ENCODE measurements around the gene TNIP2. TPM values are rescaled to one million over a fixed set of nuclear protein-coding genes. Genes with fewer than 3 reads are reported as not detected.

TNIP2 gene
- total and polyA plus RNA-seq, 2 of the 13 experiments (the other 11 are each of a cell fraction or from before 2014, with no cell fraction given), result 25.6 to 38.0 TPM

DNA sequence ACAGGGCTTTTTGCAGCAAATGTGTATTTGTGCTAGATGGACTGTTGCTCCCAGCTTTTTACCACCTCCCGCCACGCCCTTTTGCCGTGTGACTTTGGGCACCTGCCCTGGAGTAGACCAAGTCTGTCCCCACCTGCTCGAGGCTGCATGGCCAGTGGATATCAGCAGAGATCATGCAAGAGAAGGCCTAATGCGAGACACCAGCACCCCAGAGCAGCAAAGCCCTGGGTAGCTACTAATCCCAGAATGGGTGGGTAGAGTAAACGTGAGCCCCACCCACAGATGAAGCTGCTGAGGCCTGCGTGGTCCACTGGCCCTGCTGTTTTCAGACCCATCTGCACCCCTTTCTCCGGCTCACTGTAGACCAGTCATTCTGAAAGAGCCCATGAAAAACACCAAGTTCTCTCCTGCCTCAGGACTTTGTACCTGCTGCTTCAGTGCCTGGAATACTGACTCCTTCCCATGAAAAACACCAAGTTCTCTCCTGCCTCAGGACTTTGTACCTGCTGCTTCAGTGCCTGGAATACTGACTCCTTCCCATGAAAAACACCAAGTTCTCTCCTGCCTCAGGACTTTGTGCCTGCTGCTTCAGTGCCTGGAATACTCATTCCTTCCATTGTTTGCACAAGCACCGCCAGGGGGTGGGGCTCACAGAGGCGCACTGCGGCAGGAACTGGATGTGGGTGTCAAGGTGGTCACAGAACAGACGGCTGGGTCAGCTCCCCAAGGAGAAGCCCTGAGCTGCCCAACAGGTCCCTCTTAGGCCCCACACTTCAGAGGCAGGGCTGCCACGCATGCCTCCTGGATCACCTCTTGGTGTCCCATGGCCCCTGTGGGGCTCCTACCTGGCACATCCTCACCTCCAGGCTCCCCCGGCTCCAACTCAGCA is 5.1 kb upstream of the TNIP2 start (continued):
- TF ChIP-seq, protein P1, sequence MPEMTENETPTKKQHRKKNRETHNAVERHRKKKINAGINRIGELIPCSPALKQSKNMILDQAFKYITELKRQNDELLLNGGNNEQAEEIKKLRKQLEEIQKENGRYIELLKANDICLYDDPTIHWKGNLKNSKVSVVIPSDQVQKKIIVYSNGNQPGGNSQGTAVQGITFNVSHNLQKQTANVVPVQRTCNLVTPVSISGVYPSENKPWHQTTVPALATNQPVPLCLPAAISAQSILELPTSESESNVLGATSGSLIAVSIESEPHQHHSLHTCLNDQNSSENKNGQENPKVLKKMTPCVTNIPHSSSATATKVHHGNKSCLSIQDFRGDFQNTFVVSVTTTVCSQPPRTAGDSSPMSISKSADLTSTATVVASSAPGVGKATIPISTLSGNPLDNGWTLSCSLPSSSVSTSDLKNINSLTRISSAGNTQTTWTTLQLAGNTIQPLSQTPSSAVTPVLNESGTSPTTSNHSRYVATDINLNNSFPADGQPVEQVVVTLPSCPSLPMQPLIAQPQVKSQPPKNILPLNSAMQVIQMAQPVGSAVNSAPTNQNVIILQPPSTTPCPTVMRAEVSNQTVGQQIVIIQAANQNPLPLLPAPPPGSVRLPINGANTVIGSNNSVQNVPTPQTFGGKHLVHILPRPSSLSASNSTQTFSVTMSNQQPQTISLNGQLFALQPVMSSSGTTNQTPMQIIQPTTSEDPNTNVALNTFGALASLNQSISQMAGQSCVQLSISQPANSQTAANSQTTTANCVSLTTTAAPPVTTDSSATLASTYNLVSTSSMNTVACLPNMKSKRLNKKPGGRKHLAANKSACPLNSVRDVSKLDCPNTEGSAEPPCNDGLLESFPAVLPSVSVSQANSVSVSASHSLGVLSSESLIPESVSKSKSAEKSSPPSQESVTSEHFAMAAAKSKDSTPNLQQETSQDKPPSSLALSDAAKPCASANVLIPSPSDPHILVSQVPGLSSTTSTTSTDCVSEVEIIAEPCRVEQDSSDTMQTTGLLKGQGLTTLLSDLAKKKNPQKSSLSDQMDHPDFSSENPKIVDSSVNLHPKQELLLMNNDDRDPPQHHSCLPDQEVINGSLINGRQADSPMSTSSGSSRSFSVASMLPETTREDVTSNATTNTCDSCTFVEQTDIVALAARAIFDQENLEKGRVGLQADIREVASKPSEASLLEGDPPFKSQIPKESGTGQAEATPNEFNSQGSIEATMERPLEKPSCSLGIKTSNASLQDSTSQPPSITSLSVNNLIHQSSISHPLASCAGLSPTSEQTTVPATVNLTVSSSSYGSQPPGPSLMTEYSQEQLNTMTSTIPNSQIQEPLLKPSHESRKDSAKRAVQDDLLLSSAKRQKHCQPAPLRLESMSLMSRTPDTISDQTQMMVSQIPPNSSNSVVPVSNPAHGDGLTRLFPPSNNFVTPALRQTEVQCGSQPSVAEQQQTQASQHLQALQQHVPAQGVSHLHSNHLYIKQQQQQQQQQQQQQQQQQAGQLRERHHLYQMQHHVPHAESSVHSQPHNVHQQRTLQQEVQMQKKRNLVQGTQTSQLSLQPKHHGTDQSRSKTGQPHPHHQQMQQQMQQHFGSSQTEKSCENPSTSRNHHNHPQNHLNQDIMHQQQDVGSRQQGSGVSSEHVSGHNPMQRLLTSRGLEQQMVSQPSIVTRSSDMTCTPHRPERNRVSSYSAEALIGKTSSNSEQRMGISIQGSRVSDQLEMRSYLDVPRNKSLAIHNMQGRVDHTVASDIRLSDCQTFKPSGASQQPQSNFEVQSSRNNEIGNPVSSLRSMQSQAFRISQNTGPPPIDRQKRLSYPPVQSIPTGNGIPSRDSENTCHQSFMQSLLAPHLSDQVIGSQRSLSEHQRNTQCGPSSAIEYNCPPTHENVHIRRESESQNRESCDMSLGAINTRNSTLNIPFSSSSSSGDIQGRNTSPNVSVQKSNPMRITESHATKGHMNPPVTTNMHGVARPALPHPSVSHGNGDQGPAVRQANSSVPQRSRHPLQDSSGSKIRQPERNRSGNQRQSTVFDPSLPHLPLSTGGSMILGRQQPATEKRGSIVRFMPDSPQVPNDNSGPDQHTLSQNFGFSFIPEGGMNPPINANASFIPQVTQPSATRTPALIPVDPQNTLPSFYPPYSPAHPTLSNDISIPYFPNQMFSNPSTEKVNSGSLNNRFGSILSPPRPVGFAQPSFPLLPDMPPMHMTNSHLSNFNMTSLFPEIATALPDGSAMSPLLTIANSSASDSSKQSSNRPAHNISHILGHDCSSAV (CRISPR knock-in tag; IDR thresholded peaks at IDR 0.05; ENCODE audit: borderline replicate concordance), result no peak
- TF ChIP-seq IRF2 (CRISPR knock-in tag; IDR thresholded peaks at IDR 0.05), result peak; percentile 49; the same call in 1 of the 2 replicates
- TF ChIP-seq ZNF232 (CRISPR knock-in tag; IDR thresholded peaks at IDR 0.05; ENCODE audit: borderline replicate concordance), result peak; percentile 40; the same call in 1 of the 2 replicates
- no peak for TF ChIP-seq PRDM15 (CRISPR knock-in tag; IDR thresholded peaks at IDR 0.05)
- TF ChIP-seq ZNF703 (CRISPR knock-in tag; IDR thresholded peaks at IDR 0.05; ENCODE audit: borderline replicate concordance), result no peak
- TF ChIP-seq MED8 (CRISPR knock-in tag; IDR thresholded peaks at IDR 0.05; ENCODE audit: insufficient replicate concordance), result no peak
- TF ChIP-seq BCL6 (CRISPR knock-in tag; IDR thresholded peaks at IDR 0.05), result peak; percentile 71
- TF ChIP-seq, protein P2, sequence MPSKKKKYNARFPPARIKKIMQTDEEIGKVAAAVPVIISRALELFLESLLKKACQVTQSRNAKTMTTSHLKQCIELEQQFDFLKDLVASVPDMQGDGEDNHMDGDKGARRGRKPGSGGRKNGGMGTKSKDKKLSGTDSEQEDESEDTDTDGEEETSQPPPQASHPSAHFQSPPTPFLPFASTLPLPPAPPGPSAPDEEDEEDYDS (CRISPR knock-in tag; IDR thresholded peaks at IDR 0.05), result peak; percentile 95
- no peak for TF ChIP-seq HCFC1 (IDR thresholded peaks at IDR 0.05; ENCODE audit: low read depth, low read length)
- TF ChIP-seq KMT2B (CRISPR knock-in tag; IDR thresholded peaks at IDR 0.05), result no peak
- TF ChIP-seq EZH2 (conservative IDR thresholded peaks at IDR 0.05; ENCODE audit: low read depth, low read length), result no peak
- TF ChIP-seq, protein P3, sequence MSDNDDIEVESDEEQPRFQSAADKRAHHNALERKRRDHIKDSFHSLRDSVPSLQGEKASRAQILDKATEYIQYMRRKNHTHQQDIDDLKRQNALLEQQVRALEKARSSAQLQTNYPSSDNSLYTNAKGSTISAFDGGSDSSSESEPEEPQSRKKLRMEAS (IDR thresholded peaks at IDR 0.05), result peak; percentile 29
- TF ChIP-seq HHEX (CRISPR knock-in tag; IDR thresholded peaks at IDR 0.05), result no peak
- no peak for TF ChIP-seq ZNF484 (CRISPR knock-in tag; IDR thresholded peaks at IDR 0.05; ENCODE audit: borderline replicate concordance, low read depth)
- no peak for TF ChIP-seq SMARCE1 (IDR thresholded peaks at IDR 0.05; ENCODE audit: borderline replicate concordance)
- peak; percentile 63; the same call in 1 of the 2 replicates for TF ChIP-seq KAT7 (CRISPR knock-in tag; IDR thresholded peaks at IDR 0.05; ENCODE audit: borderline replicate concordance)
- no peak for TF ChIP-seq KLF12 (CRISPR knock-in tag; IDR thresholded peaks at IDR 0.05; ENCODE audit: borderline replicate concordance)
